IPS-18c (cell line): Measurements from ENCODE around the gene RTF1.
A peak's percentile ranks its signal among the peaks of the same experiment; 100 is the strongest.

Source experiments
- H3K4me3 ChIP-seq: 2 replicates; pipeline ENCODE4 v1.7.0; 2013; ENCODE audit warnings: low read depth, mild to moderate bottlenecking, low read length, moderate library complexity; ENCODE audit not compliant: insufficient read depth
- H3K9me3 ChIP-seq: one replicate; pipeline ENCODE4 v1.6.1; 2013; ENCODE audit warnings: mild to moderate bottlenecking, low read length, moderate library complexity; ENCODE audit not compliant: control insufficient read depth, insufficient read depth

RTF1 gene

DNA sequence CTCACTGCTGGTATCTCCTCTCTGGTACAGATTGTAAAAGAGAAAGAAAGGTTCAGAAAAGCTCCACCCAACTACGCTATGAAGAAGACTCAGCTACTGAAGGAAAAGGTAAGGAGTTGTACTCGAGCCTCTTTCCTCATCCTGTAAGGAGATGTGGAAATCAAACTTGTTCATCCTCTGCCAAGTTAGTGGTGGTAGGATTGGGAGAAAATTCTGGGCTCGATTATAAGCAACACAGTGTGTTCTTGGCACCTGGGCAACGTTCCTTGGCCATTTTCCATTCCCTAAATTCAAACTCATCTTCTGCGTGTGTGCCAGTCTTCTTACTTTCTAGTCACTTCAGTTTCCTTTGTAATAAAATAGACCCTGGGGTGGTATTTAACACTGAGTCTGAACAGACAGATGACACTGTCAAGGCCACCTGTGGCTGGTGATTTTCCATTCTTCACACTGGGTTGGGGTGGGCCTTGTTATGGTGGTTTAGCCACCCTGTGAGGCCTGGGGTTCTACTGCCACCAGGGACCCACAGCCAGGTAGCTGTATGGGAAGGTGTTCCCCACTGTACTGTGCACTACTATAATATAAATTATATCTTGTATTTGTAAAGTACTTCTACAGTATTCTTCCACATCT is 59.6 kb downstream of the RTF1 start:
- no peaks in the 10 kb centered on the region for H3K9me3 ChIP-seq
- H3K4me3 ChIP-seq: no peak overlapping the region

DNA sequence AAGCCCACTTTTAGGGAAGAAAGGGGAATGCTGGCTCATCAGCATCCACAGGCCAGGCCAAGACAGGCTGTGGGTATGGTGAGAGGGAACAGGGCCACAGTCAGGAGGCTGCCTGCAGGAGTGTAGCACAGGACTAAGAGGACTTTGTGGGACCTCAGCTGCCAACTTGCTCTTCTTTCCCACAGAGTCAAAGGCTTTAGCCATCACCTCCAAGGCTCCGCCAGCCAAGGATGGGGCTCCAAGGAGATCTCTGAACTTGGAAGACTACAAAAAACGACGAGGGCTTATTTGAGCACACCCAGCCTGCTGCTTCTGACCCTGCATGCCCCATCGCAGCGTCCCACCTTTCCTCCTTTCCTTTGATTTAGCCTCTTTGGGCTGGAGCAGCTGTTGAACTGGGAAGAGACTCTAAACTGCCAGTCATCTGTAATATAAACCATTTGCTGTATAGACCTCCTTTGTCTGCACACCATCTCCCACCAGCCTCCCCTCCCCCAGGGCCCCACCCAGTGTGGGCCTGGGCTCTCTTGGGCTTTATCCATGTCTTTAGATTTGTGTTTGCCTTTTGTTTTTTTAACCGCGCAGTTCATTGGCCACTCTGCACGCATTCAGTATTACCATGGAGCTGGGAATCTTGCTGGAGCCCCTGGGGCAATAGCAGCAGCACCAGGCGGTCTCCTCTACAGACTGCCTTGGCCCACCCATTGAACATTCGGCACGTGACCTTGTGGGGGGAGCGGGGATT is 63.7 kb downstream of the RTF1 start:
- no peak overlapping the region for H3K4me3 ChIP-seq
- H3K9me3 ChIP-seq: no peaks in the 10 kb centered on the region

DNA sequence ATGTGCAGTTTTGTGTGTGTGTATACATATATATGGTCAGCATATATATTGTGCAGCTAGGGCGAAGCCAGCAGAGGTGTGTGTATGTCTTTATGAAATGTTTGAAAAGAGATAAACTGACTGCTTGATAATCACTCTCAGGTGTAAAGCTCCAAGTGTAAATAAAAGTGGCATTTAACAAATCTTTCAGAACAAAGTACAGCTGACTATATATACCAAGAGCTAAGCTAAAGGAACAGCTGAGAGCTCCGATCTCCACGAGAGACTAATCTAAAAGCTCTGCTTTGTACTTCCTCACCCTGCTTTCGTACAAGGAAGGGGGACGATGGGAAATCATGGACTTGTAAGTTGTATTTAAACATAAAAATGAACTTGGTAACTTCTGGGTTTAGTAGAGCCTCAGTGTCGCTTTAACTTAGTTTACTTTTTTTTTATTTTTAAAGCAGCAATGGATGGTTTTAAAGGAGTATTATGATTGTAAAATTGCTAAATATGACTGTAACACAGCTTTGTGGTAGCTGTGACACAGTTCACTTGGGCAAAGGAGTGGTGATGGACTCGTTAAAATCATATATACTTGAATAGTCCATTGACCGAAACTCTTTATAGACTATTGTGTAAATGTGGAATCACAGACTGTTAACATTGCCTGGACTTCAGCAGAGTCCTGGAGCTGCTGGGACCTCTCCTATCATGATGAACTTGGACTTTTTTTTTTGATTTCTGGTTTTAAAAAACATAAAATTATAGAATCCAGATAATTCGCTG is 65.4 kb downstream of the RTF1 start:
- no peak overlapping the region for H3K4me3 ChIP-seq
- no peaks in the 10 kb centered on the region for H3K9me3 ChIP-seq

DNA sequence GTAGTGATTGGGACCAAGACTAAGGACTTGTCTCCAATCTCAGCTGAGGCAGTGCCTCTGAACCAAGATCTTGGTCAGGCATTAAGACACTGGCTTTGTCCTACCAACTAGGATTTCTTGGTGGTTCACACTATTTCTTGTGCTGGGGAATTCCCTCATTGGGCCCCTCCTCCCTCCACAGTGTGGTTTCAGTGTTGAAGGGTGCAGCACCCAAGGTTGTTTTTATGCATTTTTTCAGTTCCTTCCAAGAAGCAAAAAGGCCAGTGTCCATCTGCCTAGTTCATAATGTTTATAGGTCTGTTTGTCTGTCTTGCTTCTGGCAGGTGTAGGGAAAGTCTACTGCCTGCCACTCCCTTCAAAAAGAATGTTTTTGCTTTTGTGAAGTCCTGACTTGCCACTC is 66.2 kb downstream of the RTF1 start:
- H3K9me3 ChIP-seq: no peaks in the 10 kb centered on the region
- H3K4me3 ChIP-seq: no peak overlapping the region

DNA sequence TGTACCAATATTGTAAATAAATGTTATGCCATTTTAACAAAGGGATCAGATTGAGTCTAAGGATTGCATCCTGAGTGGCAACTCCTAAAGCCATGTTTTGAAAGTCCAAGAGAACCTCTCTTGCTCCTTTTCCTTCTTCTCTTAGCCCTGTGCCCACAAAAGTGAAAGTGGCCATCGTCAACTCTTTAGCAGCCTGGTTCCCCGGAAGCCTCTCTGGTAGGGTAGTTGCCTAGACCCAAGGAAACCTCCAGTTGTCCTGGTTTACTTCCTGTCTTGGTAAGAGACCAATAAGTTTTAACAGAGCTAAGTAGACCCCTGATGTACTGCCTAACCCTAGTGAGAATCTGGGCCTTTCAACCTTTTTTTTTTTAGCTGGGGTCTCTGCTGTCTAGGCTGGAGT is 66.6 kb downstream of the RTF1 start:
- Histone ChIP-seq H3K4me3 (no peak overlapping the region), H3K9me3 (no peaks in the 10 kb centered on the region)

DNA sequence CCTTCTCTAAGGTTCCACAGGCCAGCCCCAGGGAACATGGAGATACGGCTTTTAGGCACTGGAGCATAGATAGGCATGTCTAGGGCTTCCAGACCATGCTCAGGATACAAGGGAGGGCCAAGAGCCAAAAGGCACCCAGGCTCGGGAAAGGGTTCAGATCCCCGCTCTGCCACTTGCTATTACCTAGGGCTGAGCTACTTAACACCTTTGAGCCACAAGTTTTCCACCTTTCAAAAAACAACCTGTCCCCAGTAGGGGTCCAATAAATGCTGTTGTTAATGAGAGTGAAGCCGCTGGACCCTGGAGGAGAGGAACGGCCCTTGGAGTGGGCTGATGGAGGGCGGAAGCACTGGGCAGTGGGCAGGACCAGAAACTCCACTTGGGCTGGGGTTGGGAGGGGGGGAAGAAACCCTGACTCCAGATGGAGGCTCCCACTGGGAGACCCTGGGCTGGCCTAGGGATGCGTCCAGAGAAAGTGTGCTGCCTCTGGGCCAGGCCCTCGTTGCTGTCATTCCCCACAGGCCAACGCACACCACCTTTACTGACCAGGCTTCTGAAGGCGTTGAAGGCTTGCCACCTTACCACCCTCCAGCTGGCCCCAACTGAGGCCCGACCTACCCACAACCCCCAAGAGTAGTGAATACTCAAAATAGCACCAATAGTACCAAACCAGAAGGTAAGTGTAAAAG is 68.2 kb downstream of the RTF1 start:
- no peaks in the 10 kb centered on the region for H3K9me3 ChIP-seq
- H3K4me3 ChIP-seq: no peak overlapping the region

DNA sequence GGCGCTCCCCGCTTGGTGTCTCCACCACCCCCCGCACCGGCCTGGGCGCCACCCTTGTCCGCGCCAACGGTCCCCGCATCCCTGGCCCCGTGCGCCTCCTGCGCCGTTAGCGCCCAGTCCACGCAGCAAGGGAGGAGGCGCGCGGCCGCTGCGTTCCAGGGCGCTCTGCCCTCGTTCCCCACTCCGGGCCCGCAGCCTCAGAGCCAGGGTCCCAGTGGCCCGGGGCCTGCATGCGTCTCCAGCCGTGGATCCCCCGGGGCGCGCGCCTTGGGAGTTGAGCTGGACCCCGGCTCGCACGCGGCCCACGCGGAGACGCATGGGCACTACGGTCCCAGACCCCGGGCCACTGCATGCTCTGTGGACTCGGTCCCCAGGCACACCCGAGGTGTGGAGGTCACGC is 69.4 kb downstream of the RTF1 start:
- H3K9me3 ChIP-seq: no peaks in the 10 kb centered on the region
- H3K4me3 ChIP-seq: no peak overlapping the region

DNA sequence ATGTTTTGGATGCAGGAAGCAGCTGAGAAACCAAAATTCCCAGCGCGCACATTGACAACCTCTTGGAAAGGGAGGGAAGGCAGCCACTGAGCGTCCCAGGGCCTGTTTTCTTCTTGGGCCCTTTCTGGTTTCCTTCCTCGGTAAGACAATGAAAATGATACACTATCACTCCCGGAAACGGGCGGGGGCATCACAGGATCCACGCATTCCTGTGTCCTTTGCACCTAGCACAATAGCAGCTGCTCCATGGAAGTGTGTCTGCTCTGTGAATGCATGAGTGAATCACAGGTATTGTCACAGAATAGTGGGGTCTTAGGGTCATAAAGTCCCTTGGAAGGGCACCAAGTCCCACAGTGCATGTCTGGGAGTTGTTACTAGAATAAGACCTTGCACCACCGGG is 70.5 kb downstream of the RTF1 start:
- H3K9me3 ChIP-seq: no peaks in the 10 kb centered on the region
- no peak overlapping the region for H3K4me3 ChIP-seq

DNA sequence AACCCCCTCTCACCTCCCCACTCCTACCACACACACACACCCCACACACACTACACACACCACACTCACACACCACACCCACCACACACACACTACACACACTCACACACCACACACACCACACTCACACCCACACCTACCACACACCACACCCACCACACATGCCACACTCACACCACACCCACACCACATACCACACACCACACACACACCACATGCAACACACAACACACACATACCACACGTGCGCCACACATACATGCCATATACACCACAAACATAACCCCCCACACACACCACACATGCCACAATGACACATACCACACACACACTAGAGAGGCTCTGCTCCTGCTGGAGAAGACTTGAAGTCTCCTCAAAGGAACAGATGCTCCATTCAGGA is 70.9 kb downstream of the RTF1 start:
- H3K4me3 ChIP-seq: no peak overlapping the region
- H3K9me3 ChIP-seq: no peaks in the 10 kb centered on the region

DNA sequence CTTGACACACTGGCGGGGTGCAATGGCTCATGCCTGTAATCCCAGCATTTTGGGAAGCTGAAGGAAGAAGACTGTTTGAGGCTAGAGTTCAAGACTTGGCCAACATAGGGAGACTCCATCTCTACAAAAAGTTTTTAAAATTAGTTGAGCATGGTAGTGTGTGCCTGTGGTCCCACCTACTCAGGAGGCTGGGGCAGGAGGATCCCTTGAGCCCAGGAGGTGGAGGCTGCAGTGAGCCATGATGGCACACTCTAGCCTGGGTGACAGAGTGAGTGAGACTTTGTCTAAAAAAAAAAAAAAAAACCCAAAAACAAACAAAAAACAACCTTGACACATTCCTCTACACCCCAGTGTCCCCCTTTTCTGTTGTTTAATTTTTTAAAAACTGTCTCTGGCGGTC is 72.7 kb downstream of the RTF1 start:
- H3K4me3 ChIP-seq: no peak overlapping the region
- no peaks in the 10 kb centered on the region for H3K9me3 ChIP-seq

DNA sequence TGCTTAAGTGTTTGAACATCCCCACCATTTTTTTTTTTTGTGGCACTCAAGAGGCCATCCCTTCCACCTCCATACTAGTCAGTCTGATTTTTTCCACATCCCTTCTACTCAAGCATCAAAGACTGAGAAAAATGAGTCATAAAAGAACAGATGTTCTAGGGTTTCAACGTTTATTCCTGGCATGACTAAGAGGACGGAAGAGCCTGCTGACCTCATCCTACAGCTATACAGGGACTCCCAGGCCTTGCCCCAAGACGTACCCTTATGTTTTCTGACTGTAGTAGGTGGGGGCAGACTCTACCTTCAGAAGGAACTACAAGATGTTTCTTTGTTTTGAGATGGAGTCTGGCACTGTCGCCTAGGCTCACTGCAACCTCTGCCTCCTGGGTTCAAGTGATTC is 73.5 kb downstream of the RTF1 start:
- Histone ChIP-seq H3K9me3 (no peaks in the 10 kb centered on the region), H3K4me3 (no peak overlapping the region)

DNA sequence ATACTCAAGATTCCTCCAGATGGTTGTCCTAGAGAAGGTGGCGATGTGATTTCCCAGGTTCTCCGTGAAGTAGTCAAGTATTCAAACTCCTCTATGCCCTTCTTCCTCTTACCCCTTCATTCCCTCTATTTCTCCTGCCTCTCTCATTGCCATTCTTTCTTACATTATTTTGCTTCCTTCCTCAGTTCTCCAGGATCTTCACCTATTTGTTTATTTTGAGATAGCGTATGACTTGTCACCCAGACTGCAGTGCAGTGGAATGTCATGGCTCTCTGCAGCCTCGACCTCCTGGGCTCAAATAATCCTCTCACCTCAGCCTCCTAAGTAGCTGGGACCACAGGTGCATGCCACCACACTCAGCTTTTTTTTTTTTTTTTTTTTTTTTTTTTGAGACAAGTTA is 75.0 kb downstream of the RTF1 start:
- Histone ChIP-seq H3K9me3 (no peaks in the 10 kb centered on the region), H3K4me3 (no peak overlapping the region)

DNA sequence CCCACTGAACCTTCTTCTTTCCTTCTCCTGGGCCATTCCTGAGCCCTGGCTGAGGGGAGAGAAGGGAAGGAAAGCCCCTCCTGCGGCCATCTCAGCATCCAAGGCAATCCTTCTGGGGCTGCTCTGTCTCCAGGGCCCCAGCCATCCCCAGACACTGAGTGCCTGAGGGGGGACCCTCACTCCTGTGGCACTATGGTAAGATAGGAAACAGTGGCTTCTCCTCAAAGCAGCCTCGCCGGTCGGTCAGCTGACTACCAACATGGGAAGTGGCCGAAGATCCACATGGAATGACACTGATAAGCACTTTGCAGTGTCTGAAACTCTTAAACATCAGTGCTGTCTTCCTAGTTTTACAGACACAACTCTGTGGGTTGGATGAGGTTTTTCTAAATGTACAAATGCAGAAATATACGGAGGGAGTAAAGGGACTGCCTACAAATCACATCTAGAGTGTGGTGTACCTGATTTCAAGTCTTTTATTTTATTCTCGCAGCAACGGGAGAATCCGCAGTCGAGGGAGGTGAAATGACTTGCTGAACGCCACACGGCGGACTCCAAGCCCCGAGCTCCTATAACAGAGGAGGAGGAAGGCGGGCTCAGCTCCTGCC is 75.8 kb downstream of the RTF1 start:
- peak overlapping the region; percentile 64 for H3K4me3 ChIP-seq
- no peaks in the 10 kb centered on the region for H3K9me3 ChIP-seq

DNA sequence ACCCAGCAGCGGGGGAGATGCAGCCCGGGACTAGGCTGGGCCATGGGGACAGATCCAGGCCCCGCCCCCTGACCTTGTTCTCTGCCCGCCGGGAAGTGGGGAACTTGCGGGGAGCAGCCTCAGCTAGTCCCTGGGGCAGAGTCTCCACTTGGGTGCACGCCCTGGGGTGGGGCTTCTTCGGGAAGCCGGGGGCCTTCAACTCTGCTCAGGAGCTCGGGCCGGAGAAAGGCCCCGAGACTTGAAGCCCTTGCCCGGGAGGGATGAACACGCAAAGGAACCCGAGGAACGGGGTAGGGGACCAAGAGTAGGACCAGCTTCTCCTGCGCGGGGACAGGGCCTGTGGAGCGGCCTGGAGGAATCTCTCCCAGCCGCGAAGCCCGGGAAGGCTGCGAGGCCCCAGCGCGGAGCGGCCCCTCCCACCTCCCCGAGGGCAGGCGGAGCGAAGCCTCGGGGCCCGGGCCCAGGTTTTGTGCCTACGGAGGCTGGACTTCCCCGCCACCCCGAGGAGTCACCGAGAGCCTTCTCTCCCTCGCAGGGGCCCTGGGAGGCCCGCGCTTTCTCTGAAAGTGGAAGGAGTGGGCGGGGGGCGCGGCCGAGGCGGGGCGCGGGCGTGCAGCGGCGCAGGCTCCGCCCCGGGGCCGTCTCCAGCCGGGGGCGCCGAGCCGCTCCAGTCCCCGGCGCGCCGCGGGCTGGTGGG is 76.5 kb downstream of the RTF1 start, which contains the start of gene ITPKA:
Gene ITPKA, plus strand, starts transcription at position 670 of the 697 bp plus-strand sequence. CDS start 54 bp downstream, outside the sequence.
- H3K9me3 ChIP-seq: no peaks in the 10 kb centered on the region
- peak within 1 kb of the TSS; percentile 64 for H3K4me3 ChIP-seq

DNA sequence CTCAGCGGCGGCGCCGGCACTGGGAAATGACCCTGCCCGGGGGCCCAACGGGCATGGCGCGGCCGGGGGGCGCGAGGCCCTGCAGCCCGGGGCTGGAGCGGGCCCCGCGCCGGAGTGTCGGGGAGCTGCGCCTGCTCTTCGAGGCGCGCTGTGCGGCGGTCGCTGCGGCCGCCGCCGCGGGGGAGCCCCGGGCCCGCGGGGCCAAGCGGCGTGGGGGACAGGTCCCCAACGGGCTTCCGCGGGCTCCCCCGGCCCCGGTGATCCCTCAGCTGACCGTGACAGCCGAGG is 77.0 kb downstream of the RTF1 start:
- peak overlapping the region; percentile 47; the same call in 1 of the 2 replicates for H3K4me3 ChIP-seq

DNA sequence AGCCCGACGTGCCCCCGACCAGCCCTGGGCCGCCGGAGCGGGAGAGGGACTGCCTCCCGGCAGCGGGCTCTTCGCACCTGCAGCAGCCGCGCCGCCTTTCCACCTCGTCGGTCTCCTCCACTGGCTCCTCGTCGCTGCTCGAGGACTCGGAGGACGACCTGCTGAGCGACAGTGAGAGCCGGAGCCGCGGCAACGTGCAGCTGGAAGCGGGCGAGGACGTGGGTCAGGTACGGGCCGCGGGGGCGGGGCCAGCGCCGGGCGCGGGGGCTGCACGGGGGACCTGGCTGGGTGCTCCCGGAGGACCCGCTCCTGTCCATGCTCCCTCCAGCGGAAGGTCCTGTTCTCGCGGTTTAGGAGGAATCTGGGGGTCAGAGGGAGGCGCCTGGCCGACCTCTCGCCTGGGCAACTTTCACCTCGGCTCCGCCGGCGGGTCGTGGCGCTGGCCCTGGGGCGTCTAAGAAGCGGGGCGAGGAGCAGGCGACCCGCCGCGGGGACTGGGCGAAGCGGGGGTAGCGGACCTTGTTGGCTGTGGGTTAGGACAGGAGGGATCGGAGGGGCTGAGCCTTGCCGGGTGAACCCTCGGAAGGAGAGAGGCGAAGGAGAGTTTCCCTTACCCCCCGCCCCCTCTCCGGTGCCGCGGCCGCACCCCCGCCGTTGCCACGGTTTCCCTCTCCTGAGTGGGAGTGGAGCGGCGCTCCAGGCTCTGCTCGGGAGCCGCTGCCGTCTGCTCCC is 77.5 kb downstream of the RTF1 start:
- Histone ChIP-seq H3K4me3 (peak overlapping the region; percentile 47), H3K9me3 (no peaks in the 10 kb centered on the region)

More for the DNA sequence above, 77.0 kb downstream of the RTF1 start:
- H3K9me3 ChIP-seq: no peaks in the 10 kb centered on the region
